OCI-LY3 (cell line): ENCODE data around the gene ISY1.

ENCODE experiments used
- H2AFZ ChIP-seq: fragments of 200-600, 300-600 bp; shearing (Covaris generic); 2 replicates; pipeline ENCODE4 v1.6.0; 2014; ENCODE audit warnings: antibody characterized with exemption, low read depth, low read length
- H3K27ac ChIP-seq: fragments of 200-600, 300-600 bp; sonication (generic); 2 replicates; pipeline ENCODE4 v1.5.1; 2014; ENCODE audit warnings: mild to moderate bottlenecking, low read length, moderate library complexity, mixed read lengths
- H3K27me3 ChIP-seq: fragments of 200-600, 300-600 bp; sonication (generic); 2 replicates; pipeline ENCODE4 v1.6.1; 2014; ENCODE audit warnings: low read depth, low read length, mixed read lengths
- H3K36me3 ChIP-seq: fragments of 200-600, 300-600 bp; sonication (generic); replicated peaks from 2 replicates; pipeline ENCODE3; 2014; ENCODE audit warnings: low read depth, low read length, mixed read lengths
- H3K4me1 ChIP-seq: fragments of 300-600, 200-600 bp; sonication (generic); 2 replicates; pipeline ENCODE4 v1.6.1; 2014; ENCODE audit warnings: low read length, mixed read lengths
- H3K4me2 ChIP-seq: fragments of 200-600, 300-600 bp; sonication (generic); 2 replicates; pipeline ENCODE4 v1.6.1; 2014; ENCODE audit warnings: low read length, mixed read lengths
- H3K4me3 ChIP-seq: fragments of 300-600, 200-600 bp; sonication (generic); 2 replicates; pipeline ENCODE4 v1.5.1; 2014; ENCODE audit warnings: antibody characterized with exemption, mild to moderate bottlenecking, low read length, moderate library complexity
- H3K79me2 ChIP-seq: fragments of 300-600, 200-600 bp; shearing (Covaris generic); 2 replicates; pipeline ENCODE4 v1.6.1; 2014; ENCODE audit warnings: mild to moderate bottlenecking, low read length, mixed read lengths
- H3K9ac ChIP-seq: fragments of 300-600, 200-600 bp; shearing (Covaris generic); 2 replicates; pipeline ENCODE4 v1.6.0; 2014; ENCODE audit warnings: mild to moderate bottlenecking, low read length, moderate library complexity
- H3K9me3 ChIP-seq: fragments of 200-600, 300-600 bp; shearing (Covaris generic); 2 replicates; pipeline ENCODE4 v1.6.1; 2014; ENCODE audit warnings: low read length, mixed read lengths; ENCODE audit not compliant: insufficient read depth
- H4K20me1 ChIP-seq: fragments of 200-600, 300-600 bp; sonication (generic); 2 replicates; pipeline ENCODE4 v1.6.1; 2016; ENCODE audit warnings: low read length, mixed read lengths; ENCODE audit not compliant: insufficient read depth
- EZH2phosphoT487 ChIP-seq: fragments of 200-600 bp; shearing (Covaris generic); IDR thresholded peaks from 2 replicates; pipeline ENCODE4 v1.6.1; 2018; ENCODE audit warnings: antibody characterized with exemption, mixed run types, low read depth
- TF ChIP-seq, protein P1 (sequence below): fragments of 200-600, 300-600 bp; sonication (generic); IDR thresholded peaks from 2 replicates; pipeline ENCODE4 v1.5.1; 2014; ENCODE audit warnings: antibody characterized with exemption, low read length, low read depth

ISY1 gene

GRCh38 chr3:129081503-129081902, 79.4 kb downstream of the ISY1 start:
- TF ChIP-seq EZH2phosphoT487, result no peak
- TF ChIP-seq, protein P1, sequence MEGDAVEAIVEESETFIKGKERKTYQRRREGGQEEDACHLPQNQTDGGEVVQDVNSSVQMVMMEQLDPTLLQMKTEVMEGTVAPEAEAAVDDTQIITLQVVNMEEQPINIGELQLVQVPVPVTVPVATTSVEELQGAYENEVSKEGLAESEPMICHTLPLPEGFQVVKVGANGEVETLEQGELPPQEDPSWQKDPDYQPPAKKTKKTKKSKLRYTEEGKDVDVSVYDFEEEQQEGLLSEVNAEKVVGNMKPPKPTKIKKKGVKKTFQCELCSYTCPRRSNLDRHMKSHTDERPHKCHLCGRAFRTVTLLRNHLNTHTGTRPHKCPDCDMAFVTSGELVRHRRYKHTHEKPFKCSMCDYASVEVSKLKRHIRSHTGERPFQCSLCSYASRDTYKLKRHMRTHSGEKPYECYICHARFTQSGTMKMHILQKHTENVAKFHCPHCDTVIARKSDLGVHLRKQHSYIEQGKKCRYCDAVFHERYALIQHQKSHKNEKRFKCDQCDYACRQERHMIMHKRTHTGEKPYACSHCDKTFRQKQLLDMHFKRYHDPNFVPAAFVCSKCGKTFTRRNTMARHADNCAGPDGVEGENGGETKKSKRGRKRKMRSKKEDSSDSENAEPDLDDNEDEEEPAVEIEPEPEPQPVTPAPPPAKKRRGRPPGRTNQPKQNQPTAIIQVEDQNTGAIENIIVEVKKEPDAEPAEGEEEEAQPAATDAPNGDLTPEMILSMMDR, result no peak
- H3K27me3 ChIP-seq, result no peaks in the 10 kb centered on the region
- no peak overlapping the region for H3K4me2 ChIP-seq
- H3K79me2 ChIP-seq, result no peaks in the 10 kb centered on the region
- no peaks in the 10 kb centered on the region for H3K9me3 ChIP-seq
- H2AFZ ChIP-seq, result no peak overlapping the region
- no peaks in the 10 kb centered on the region for H4K20me1 ChIP-seq
- H3K36me3 ChIP-seq, result no peaks in the 10 kb centered on the region
- H3K27ac ChIP-seq, result no peak overlapping the region
- H3K4me3 ChIP-seq, result no peak overlapping the region
- no peak overlapping the region for H3K9ac ChIP-seq
- H3K4me1 ChIP-seq, result no peaks in the 10 kb centered on the region

DNA sequence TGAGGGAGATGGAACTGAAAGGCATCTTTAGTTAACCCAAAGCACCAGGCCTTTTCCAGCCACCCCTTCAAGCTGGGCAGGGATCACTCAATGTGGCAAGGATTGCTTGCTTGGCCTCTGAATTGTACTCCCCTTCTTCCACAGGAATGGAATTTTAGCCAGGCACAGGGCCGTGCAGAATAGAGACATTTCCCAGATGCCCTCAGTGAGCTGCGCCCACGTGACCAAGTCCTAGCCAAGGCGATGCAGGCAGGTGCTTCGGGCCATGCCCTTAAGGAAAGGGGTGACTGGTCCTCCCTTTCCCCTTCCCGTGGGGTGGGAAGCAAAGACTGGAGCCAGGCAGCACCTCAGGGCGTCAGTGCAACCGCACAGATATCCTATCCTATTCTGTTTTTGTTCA, 82.4 kb downstream of the ISY1 start:
- no peak overlapping the region for H3K27ac ChIP-seq
- no peaks in the 10 kb centered on the region for H3K36me3 ChIP-seq
- H3K27me3 ChIP-seq, result no peaks in the 10 kb centered on the region
- H4K20me1 ChIP-seq, result no peaks in the 10 kb centered on the region
- H3K79me2 ChIP-seq, result no peaks in the 10 kb centered on the region
- TF ChIP-seq EZH2phosphoT487, result no peak
- TF ChIP-seq, protein P1, result no peak
- H3K4me2 ChIP-seq, result no peak overlapping the region
- H3K9ac ChIP-seq, result no peak overlapping the region
- H3K4me1 ChIP-seq, result no peaks in the 10 kb centered on the region
- no peak overlapping the region for H3K4me3 ChIP-seq
- no peaks in the 10 kb centered on the region for H3K9me3 ChIP-seq
- H2AFZ ChIP-seq, result no peak overlapping the region
